H9 (cell line): ENCODE results near the gene FAM111B. TPM values are rescaled to one million over a fixed set of nuclear protein-coding genes. Genes with fewer than 3 reads are reported as not detected.

Experiments used
- DNase-seq: peaks from one replicate; pipeline ENCODE4 v3.0.0-alpha.2; 2017
- H2AFZ ChIP-seq: one replicate; pipeline ENCODE4 v1.6.1; 2013; ENCODE audit warnings: mild to moderate bottlenecking, low read length, control low read depth, moderate library complexity
- H2AK5ac ChIP-seq: 2 replicates; pipeline ENCODE4 v1.6.1; 2013; ENCODE audit warnings: low read length, control low read depth, mixed read lengths; ENCODE audit not compliant: insufficient read length
- H2BK120ac ChIP-seq: one replicate; pipeline ENCODE4 v1.6.1; 2013; ENCODE audit warnings: low read depth, mild to moderate bottlenecking, low read length, control low read depth, inconsistent platforms; ENCODE audit not compliant: poor library complexity, severe bottlenecking
- H2BK12ac ChIP-seq: 2 replicates; pipeline ENCODE4 v1.6.1; 2013; ENCODE audit warnings: low read length, control low read depth, mixed read lengths, low read depth; ENCODE audit not compliant: insufficient read length
- H2BK15ac ChIP-seq: 2 replicates; pipeline ENCODE4 v1.6.1; 2013; ENCODE audit warnings: low read depth, low read length, control low read depth
- H2BK20ac ChIP-seq: one replicate; pipeline ENCODE4 v1.6.1; 2013; ENCODE audit warnings: low read depth, mild to moderate bottlenecking, low read length, control low read depth, inconsistent platforms; ENCODE audit not compliant: poor library complexity, severe bottlenecking
- H2BK5ac ChIP-seq: 2 replicates; pipeline ENCODE4 v1.6.1; 2013; ENCODE audit warnings: low read length, control low read depth, mixed read lengths; ENCODE audit not compliant: insufficient read length
- H3K14ac ChIP-seq: 2 replicates; pipeline ENCODE4 v1.6.1; 2013; ENCODE audit warnings: low read length, control low read depth; ENCODE audit not compliant: insufficient read depth
- H3K18ac ChIP-seq: 2 replicates; pipeline ENCODE4 v1.6.1; 2013; ENCODE audit warnings: low read depth, mild to moderate bottlenecking, mixed read lengths, low read length, control low read depth; ENCODE audit not compliant: insufficient read length
- H3K23ac ChIP-seq: 2 replicates; pipeline ENCODE4 v1.6.1; 2013; ENCODE audit warnings: low read length, control low read depth, mixed read lengths, low read depth; ENCODE audit not compliant: insufficient read length
- H3K23me2 ChIP-seq: 2 replicates; pipeline ENCODE4 v1.6.1; 2013; ENCODE audit warnings: low read depth, mild to moderate bottlenecking, mixed read lengths, low read length, control low read depth; ENCODE audit not compliant: insufficient read length, poor library complexity, severe bottlenecking
- H3K27ac ChIP-seq: 2 replicates; pipeline ENCODE4 v1.5.1; 2013; ENCODE audit warnings: low read length, control low read depth, mixed read lengths, low read depth; ENCODE audit not compliant: insufficient read length
- H3K27me3 ChIP-seq: 2 replicates; pipeline ENCODE4 v1.6.1; 2013; ENCODE audit warnings: low read length, control low read depth, inconsistent platforms; ENCODE audit not compliant: insufficient read depth
- H3K4ac ChIP-seq: 2 replicates; pipeline ENCODE4 v1.6.1; 2013; ENCODE audit warnings: low read depth, mild to moderate bottlenecking, control low read depth, inconsistent platforms, low read length, moderate library complexity
- H3K4me1 ChIP-seq: 2 replicates; pipeline ENCODE4 v1.6.1; 2013; ENCODE audit warnings: low read length, control low read depth, inconsistent platforms; ENCODE audit not compliant: insufficient read depth
- H3K4me2 ChIP-seq: 2 replicates; pipeline ENCODE4 v1.6.1; 2013; ENCODE audit warnings: low read length, control low read depth, mixed read lengths; ENCODE audit not compliant: insufficient read length, insufficient read depth
- H3K56ac ChIP-seq: 2 replicates; pipeline ENCODE4 v1.6.1; 2013; ENCODE audit warnings: low read depth, mild to moderate bottlenecking, mixed read lengths, low read length, control low read depth; ENCODE audit not compliant: insufficient read length
- H3K79me1 ChIP-seq: 2 replicates; pipeline ENCODE4 v1.6.1; 2013; ENCODE audit warnings: low read depth, mild to moderate bottlenecking, moderate library complexity, low read length, control low read depth, inconsistent platforms; ENCODE audit not compliant: insufficient read depth, poor library complexity, severe bottlenecking
- H3K79me2 ChIP-seq: 2 replicates; pipeline ENCODE4 v1.6.1; 2013; ENCODE audit warnings: low read length, control low read depth, inconsistent platforms; ENCODE audit not compliant: insufficient read depth
- H3K9ac ChIP-seq: 2 replicates; pipeline ENCODE4 v1.6.1; 2013; ENCODE audit warnings: low read length, control low read depth, mixed read lengths; ENCODE audit not compliant: insufficient read length; ENCODE audit errors: extremely low read depth
- H3K9me3 ChIP-seq: one replicate; pipeline ENCODE4 v1.6.1; 2013; ENCODE audit warnings: low read depth, low read length, inconsistent platforms; ENCODE audit not compliant: control insufficient read depth
- H3T11ph ChIP-seq: one replicate; pipeline ENCODE4 v1.6.1; 2013; ENCODE audit warnings: mild to moderate bottlenecking, low read length, control low read depth, inconsistent platforms
- H4K20me1 ChIP-seq: one replicate; pipeline ENCODE4 v1.6.1; 2013; ENCODE audit not compliant: control insufficient read depth, insufficient read length, insufficient read depth
- H4K5ac ChIP-seq: 2 replicates; pipeline ENCODE4 v1.6.1; 2013; ENCODE audit warnings: low read depth, mild to moderate bottlenecking, mixed read lengths, low read length, control low read depth; ENCODE audit not compliant: insufficient read length
- H4K8ac ChIP-seq: replicated peaks from 2 replicates; pipeline ENCODE4 v1.6.1; 2013; ENCODE audit warnings: low read length, control low read depth, mixed read lengths, low read depth; ENCODE audit not compliant: insufficient read length
- H4K91ac ChIP-seq: 2 replicates; pipeline ENCODE4 v1.6.1; 2013; ENCODE audit warnings: low read depth, mild to moderate bottlenecking, moderate library complexity, mixed read lengths, low read length, control low read depth; ENCODE audit not compliant: insufficient read length
- H3K27ac Mint-ChIP-seq, 3 experiments: 2 replicates in 2 of 3; 3 replicates in 1 of 3; pipeline ENCODE4 v1.8.0; 2020 to 2021; ENCODE audit warnings: mixed read lengths in 3 of 3, mild to moderate bottlenecking in 1 of 3, moderate library complexity in 1 of 3
- H3K27me3 Mint-ChIP-seq: 2 replicates; pipeline ENCODE4 v1.8.0; 2021; ENCODE audit warnings: low read depth, mild to moderate bottlenecking, moderate library complexity, mixed read lengths
- H3K36me3 Mint-ChIP-seq, 3 experiments: 2 replicates in 2 of 3; 3 replicates in 1 of 3; pipeline ENCODE4 v1.8.0; 2020 to 2021; ENCODE audit warnings: low read depth in 3 of 3, mixed read lengths in 3 of 3; ENCODE audit not compliant: insufficient read depth in 1 of 3
- H3K4me1 Mint-ChIP-seq, 2 experiments: 2 replicates each; pipeline ENCODE4 v1.8.0; 2020; ENCODE audit warnings: mixed read lengths in 2 of 2
- H3K4me3 Mint-ChIP-seq, 2 experiments: 2 replicates in 1 of 2; 3 replicates in 1 of 2; pipeline ENCODE4 v1.8.0; 2020 to 2021; ENCODE audit warnings: mild to moderate bottlenecking in 2 of 2, mixed read lengths in 2 of 2, moderate library complexity in 1 of 2
- H3K9me3 Mint-ChIP-seq, 2 experiments: 2 replicates in 1 of 2; 3 replicates in 1 of 2; pipeline ENCODE4 v1.8.0; 2020; ENCODE audit warnings: mild to moderate bottlenecking in 2 of 2, mixed read lengths in 2 of 2, moderate library complexity in 1 of 2
- CTCF ChIP-seq: fragments of 200-600 bp; sonication (generic); conservative IDR thresholded peaks from 3 replicates; pipeline ENCODE4 v1.8.0; 2021; ENCODE audit warnings: antibody characterized with exemption, mild to moderate bottlenecking
- WGBS: extraction: QIAGEN DNeasy Blood & Tissue Kit; methylation state at CpG from one replicate; pipeline ENCODE4 v1.1.7; 2013; ENCODE audit warnings: missing lambda C conversion rate, low lambda C conversion rate, mixed read lengths; ENCODE audit not compliant: insufficient read length; ENCODE audit errors: extremely low coverage; 5-methylcytosine and 5-hydroxymethylcytosine counted together
- total RNA-seq: library from RNA; stranded (reverse); gene quantifications from 2 replicates; pipeline ENCODE4 v1.2.1, GENCODE V29; 2021

FAM111B gene
- total RNA-seq, 1 experiment from 2014 or later = 35.0 TPM

- Histone ChIP-seq H3K14ac (peak overlapping the region; percentile 31), H3K9ac (no peak overlapping the region), H2BK5ac (no peak overlapping the region), H2BK12ac (no peak overlapping the region), H2BK20ac (no peak overlapping the region), H3K23ac (no peak overlapping the region), H3K4ac (no peak overlapping the region), H3K4me2 (peak overlapping the region; percentile 52), H3K18ac (peak overlapping the region; percentile 17), H4K5ac (no peak overlapping the region), H2AK5ac (no peak overlapping the region), H4K20me1 (no peaks in the 10 kb centered on the region), H3K9me3 (no peaks in the 10 kb centered on the region), H3K27me3 (no peaks in the 10 kb centered on the region), H3K56ac (no peak overlapping the region), H3K27ac (no peak overlapping the region), H3K4me1 (peaks cover 3% of the 10 kb centered on the region), H4K91ac (no peak overlapping the region), H3K79me1 (no peaks in the 10 kb centered on the region), H2BK120ac (no peak overlapping the region), H2AFZ (no peak overlapping the region), H3K79me2 (no peaks in the 10 kb centered on the region; the same call in 1 of the 2 replicates), H2BK15ac (no peak overlapping the region), H3T11ph (no peak overlapping the region), H4K8ac (no peak overlapping the region), H3K23me2 (peaks cover 18% of the 10 kb centered on the region)
- no CpG with 5 or more reads among the region's 37 CpGs for WGBS
- peak; percentile 71 for DNase-seq
- peak overlapping the region in 1 of 2 experiments; percentile 94 for H3K4me3 Mint-ChIP-seq
- H3K4me1 Mint-ChIP-seq = peaks cover 32 to 39% of the 10 kb centered on the region in 2 experiments
- H3K27ac Mint-ChIP-seq = peak overlapping the region in 2 of 3 experiments; percentile 89 to 94; a peak in 6 of 7 replicates
- H3K27me3 Mint-ChIP-seq = peaks cover 2% of the 10 kb centered on the region
- H3K36me3 Mint-ChIP-seq = peaks cover 10 to 17% (median 13%) of the 10 kb centered on the region in 3 experiments; a peak in 5 of 7 replicates
- 0 out of 5 replicates have a peak, but pooled peaks cover 0 to 2% of the 10 kb centered on the region in 2 experiments for H3K9me3 Mint-ChIP-seq
- TF ChIP-seq CTCF = no peak
These were observed 66.3 kb downstream of the FAM111B start for GRCh38 chr11:59173080-59173963.
